BJ (cell line): ENCODE measurements around the gene CACNA1E. TPM values are rescaled to one million over a fixed set of nuclear protein-coding genes. Genes with fewer than 3 reads are reported as not detected.

Experiments used
- CTCF ChIA-PET: fragments of 350-600 bp; formaldehyde crosslinking; extraction: SDS; loops from one replicate; lab custom pipeline; 2021; ENCODE audit warnings: antibody characterized with exemption, inconsistent platforms; lab: Yijun Ruan, JAX
- POLR2A ChIA-PET: fragments of 300-600 bp; sonication (Branson Sonifier 250); formaldehyde crosslinking; extraction: SDS; loops from one replicate; lab custom pipeline; 2021; ENCODE audit warnings: antibody characterized with exemption; lab: Charles Lee
- DNase-seq: peaks from one replicate; pipeline ENCODE4 v3.0.0-alpha.2; 2011; ENCODE audit warnings: low read depth
- H3K27me3 ChIP-seq: 2 replicates; pipeline ENCODE4 v1.6.0; 2011; ENCODE audit warnings: low read length; ENCODE audit not compliant: control insufficient read depth, insufficient read depth
- H3K36me3 ChIP-seq: 2 replicates; pipeline ENCODE4 v1.5.1; 2011; ENCODE audit warnings: low read length; ENCODE audit not compliant: control insufficient read depth, insufficient read depth
- H3K4me3 ChIP-seq: 2 replicates; pipeline ENCODE4 v1.5.1; 2011; ENCODE audit warnings: low read depth, mild to moderate bottlenecking, control low read depth, low read length
- CTCF ChIP-seq: IDR thresholded peaks from 2 replicates; pipeline ENCODE4 v1.5.1; 2011; ENCODE audit warnings: low read depth, mild to moderate bottlenecking, control low read depth, inconsistent platforms, low read length, moderate library complexity; ENCODE audit not compliant: insufficient read depth
- polyA minus RNA-seq: library from RNA; depleted of rRNA, polyadenylated mRNA; stranded (reverse); fragments of >200 nt; gene quantifications from 2 replicates; pipeline ENCODE4 v1.2.3, GENCODE V29; 2011; rRNA and poly(A)+ RNA removed
- polyA plus RNA-seq: library from polyadenylated mRNA; depleted of rRNA; stranded (reverse); fragments of >200 nt; gene quantifications from 2 replicates; pipeline ENCODE4 v1.2.3, GENCODE V29; 2011; rRNA removed

CACNA1E gene
- polyA plus RNA-seq (not detected in 2 replicates), polyA minus RNA-seq (not detected in 2 replicates)

GRCh38 chr1:181483285-181484195, at the start of gene CACNA1E:
TSS of gene CACNA1E (plus strand) at chr1:181483517. CDS start at chr1:181483745, 228 bp downstream.
- CTCF ChIA-PET, result no interaction called here
- Histone ChIP-seq H3K4me3 (no peak within 1 kb of the TSS), H3K27me3 (peaks cover 41% of the 10 kb centered on the region), H3K36me3 (no peaks in the 10 kb centered on the region)
- TF ChIP-seq CTCF, result no peak
- POLR2A ChIA-PET, result no interaction called here
- DNase-seq, result no peak

GRCh38 chr1:181433931-181434330, 49.4 kb upstream of the CACNA1E start:
- TF ChIP-seq CTCF, result no peak
- no peak for DNase-seq
- CTCF ChIA-PET, result interaction anchor here (3.2 to 4.8 kb wide), 2 partner anchors 9 to 245 kb away, joined by 23 to 25 read pairs; no protein-coding TSS in a partner anchor
- Histone ChIP-seq H3K4me3 (no peak overlapping the region), H3K27me3 (no peaks in the 10 kb centered on the region), H3K36me3 (no peaks in the 10 kb centered on the region)
- POLR2A ChIA-PET, result no interaction called here

- TF ChIP-seq CTCF, result no peak
- DNase-seq, result no peak
- H3K4me3 ChIP-seq, result no peak overlapping the region
- no peaks in the 10 kb centered on the region for H3K27me3 ChIP-seq
- CTCF ChIA-PET, result no interaction called here
- no peaks in the 10 kb centered on the region for H3K36me3 ChIP-seq
- POLR2A ChIA-PET, result no interaction called here
Measured at GRCh38 chr1:181438013-181438412, 45.3 kb upstream of the CACNA1E start.

GRCh38 chr1:181440510-181440909, 42.8 kb upstream of the CACNA1E start:
- POLR2A ChIA-PET, result no interaction called here
- TF ChIP-seq CTCF, result no peak
- Histone ChIP-seq H3K27me3 (no peaks in the 10 kb centered on the region), H3K36me3 (no peaks in the 10 kb centered on the region), H3K4me3 (no peak overlapping the region)
- CTCF ChIA-PET, result interaction anchor here (0.9 kb wide), 1 partner anchor 250 kb away, joined by 3 read pairs; no protein-coding TSS in a partner anchor
- no peak for DNase-seq

- no peak for DNase-seq
- TF ChIP-seq CTCF, result no peak
- no peaks in the 10 kb centered on the region for H3K27me3 ChIP-seq
- ChIA-PET CTCF (no interaction called here), POLR2A (no interaction called here)
- H3K4me3 ChIP-seq, result no peak overlapping the region
- no peaks in the 10 kb centered on the region for H3K36me3 ChIP-seq
Measured at GRCh38 chr1:181442181-181442525, 41.2 kb upstream of the CACNA1E start.
